ENCODE measurements around the gene HMGB3. TPM values are rescaled to one million over a fixed set of nuclear protein-coding genes. Genes with fewer than 3 reads are reported as not detected.
"Not testable (repeated sequence)": the region's sequence is repeated elsewhere in the genome, so short reads cannot be mapped to it uniquely, and the experiment has no call there.

Gene HMGB3
- 17.2 TPM for total RNA-seq

GRCh38 chrX:150982788-150983520 lies at the start of gene HMGB3:
Gene HMGB3, plus strand, starts transcription at chrX:150983335. Its CDS starts 2,265 bp downstream, at chrX:150985600.
- peak; percentile 79 for DNase-seq (ENCODE audit: low spot score)

- no peak for DNase-seq (ENCODE audit: low spot score)
Observed at GRCh38 chrX:150933945-150934350, 49.2 kb upstream of the HMGB3 start.

GRCh38 chrX:150934453-150934852 lies 48.7 kb upstream of the HMGB3 start:
- no peak for DNase-seq (ENCODE audit: low spot score)

GRCh38 chrX:150935467-150935866 lies 47.7 kb upstream of the HMGB3 start:
- no peak for DNase-seq (ENCODE audit: low spot score)

DNA sequence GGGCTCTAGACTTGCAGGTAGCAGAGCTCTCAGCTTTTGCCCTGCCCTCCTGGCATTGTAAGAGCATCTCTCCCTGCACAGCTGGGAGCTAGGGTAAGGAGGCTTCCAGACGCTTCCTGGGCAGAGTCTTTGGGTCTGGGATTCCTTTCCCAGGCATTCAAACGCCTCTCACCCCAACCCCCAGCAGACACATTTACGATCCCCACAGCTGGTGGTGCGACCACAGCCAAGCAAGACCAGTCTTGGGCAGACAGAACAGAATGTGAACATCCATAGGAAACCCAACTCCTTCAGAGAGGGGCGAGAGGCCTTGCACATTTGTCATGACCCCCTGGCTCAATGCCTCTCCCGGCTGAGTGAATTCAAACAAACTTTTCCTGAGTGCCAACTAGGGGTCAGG lies 46.6 kb upstream of the HMGB3 start:
- no peak for DNase-seq (ENCODE audit: low spot score)

- DNase-seq (ENCODE audit: low spot score), result no peak
Observed at GRCh38 chrX:150940844-150941495, 42.2 kb upstream of the HMGB3 start.

DNA sequence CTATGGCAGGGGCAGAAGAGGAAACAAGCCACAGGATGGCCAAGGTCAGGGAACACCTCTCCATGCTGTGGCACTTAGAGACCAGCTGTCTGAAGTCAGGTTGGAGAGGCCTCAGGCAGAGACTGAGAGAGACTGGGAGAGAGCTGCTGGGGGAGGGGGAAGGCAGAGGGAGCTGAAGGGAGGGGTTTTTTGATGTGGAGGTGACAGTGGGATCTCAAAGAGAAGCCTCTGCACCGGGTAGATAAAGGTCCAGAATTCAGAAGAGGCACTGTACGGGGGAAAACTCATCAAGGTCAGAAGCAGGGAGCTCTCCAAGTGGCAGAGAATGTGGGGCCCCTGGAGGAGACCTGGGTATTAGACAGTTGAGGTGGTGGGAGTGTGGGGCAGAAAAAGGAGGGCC lies 41.6 kb upstream of the HMGB3 start:
- DNase-seq (ENCODE audit: low spot score), result no peak

GRCh38 chrX:150942942-150943594 lies 40.1 kb upstream of the HMGB3 start:
- no peak for DNase-seq (ENCODE audit: low spot score)

- DNase-seq (ENCODE audit: low spot score), result no peak
Observed at GRCh38 chrX:150944233-150944632, 38.9 kb upstream of the HMGB3 start.

DNA sequence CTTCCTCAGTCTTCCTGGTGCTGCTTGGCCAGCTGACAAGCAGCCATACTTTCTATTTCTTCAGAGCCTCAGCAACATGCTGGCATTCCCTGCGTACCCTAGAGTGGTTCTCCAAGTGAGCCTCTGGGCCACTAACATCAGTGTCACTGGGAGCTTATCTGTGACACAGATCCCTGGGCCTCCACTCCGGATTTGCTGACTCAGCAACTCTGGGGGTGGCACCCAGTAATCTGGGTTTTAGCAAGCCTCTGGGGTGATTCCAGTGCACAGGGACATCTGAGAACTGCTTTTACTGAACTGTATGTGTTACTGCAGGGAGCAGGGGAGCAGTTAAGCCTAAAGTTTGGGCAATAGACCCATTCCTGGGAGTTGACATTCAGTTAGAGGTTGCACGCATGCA lies 28.2 kb upstream of the HMGB3 start:
- DNase-seq (ENCODE audit: low spot score), result no peak

DNA sequence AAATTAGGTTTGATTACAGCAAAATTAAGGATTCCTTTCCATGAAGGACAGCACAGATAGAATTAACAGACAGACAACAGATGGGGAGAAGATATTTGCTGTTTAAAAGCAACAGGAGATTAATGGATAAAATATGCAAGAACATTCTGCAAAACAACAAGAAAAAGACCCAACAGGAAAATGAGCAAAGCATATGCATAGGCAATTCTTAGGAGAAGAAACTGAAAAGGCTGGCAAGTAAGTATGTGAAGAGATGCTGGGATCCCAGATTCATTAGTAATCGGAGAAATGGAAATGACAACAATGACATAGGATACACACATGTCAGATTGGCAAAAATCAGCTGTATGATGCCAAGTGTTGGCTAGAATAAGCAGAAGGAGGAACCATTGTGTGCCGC lies 27.5 kb upstream of the HMGB3 start:
- no peak for DNase-seq (ENCODE audit: low spot score)

GRCh38 chrX:150958177-150958576 lies 25.0 kb upstream of the HMGB3 start:
- DNase-seq (ENCODE audit: low spot score), result no peak

DNA sequence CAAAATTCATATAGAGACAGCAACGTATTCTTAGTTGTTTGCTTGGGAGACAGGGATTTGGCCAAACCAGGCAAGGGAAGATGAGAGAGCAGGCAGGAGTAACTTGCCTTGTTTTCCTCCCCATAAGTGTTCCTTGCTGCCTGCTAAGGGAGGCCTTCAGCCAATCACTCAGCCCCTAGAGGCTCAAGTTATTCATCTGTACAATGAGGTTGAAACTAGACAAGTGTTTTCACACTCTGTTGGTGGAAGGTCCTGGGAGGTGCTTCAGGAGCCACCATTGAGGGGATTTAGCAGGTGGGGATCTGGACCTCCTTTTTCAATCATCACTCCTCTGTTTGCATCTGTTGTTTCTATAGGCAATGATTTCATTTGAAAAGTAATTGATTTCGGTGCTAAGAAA lies 23.6 kb upstream of the HMGB3 start:
- no peak for DNase-seq (ENCODE audit: low spot score)

DNA sequence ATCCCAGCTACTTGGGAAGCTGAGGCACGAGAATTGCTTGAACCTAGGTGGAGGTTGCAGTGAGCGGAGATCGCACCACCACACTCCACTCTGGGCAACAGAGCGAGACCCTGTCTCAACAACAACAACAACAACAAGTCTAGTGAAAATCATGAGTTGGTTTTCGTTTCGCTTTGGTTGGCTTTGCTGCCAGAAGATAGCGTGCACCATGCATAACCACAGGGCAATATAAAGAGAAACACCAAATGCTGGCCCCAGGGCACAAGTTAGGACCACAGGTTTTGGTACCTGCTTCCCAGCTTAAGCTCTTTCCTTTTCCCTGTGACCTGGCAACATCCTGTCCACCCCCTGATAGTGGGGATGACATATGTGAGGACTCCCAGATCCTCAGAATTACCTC lies 21.5 kb upstream of the HMGB3 start:
- DNase-seq (ENCODE audit: low spot score), result no peak

DNA sequence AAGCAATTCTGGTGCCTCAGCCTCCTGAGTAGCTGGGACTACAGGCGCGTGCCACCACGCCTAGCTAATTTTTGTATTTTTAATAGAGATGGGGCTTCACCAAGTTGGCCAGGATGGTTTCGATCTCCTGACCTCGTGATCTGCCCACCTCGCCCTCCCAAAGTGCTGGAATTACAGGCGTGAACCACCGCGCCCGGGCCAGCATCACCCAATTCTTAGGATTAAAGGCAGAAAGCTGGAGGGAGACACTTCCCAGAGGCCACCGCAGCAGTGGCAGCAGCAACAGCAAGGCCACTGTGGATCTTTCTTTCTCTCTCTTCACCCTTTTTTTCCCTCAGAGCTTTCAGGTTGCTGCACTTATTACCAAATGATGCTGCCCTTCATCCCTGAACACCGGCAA lies 18.7 kb upstream of the HMGB3 start:
- DNase-seq (ENCODE audit: low spot score), result not testable (repeated sequence)

GRCh38 chrX:150966235-150966634 lies 16.9 kb upstream of the HMGB3 start:
- DNase-seq (ENCODE audit: low spot score), result no peak

DNA sequence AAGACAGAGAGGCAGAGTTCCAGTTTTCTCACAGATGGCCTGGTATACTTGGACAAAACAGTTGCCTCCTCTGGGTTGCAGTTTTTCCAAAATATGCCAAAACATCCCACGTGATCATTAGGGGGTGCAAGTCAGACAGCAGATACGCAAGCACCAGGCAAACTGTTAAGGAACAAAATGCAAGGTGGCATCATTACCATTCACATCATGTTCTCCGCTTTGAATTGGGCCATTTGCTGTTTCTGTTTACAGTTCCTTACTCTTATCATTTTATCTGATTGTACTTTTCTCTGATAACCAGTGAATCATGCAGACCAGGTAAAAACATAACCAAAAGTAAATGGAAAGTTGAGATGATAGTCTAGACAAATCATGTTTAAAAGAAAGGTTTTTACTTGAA lies 16.4 kb upstream of the HMGB3 start:
- DNase-seq (ENCODE audit: low spot score), result no peak

DNA sequence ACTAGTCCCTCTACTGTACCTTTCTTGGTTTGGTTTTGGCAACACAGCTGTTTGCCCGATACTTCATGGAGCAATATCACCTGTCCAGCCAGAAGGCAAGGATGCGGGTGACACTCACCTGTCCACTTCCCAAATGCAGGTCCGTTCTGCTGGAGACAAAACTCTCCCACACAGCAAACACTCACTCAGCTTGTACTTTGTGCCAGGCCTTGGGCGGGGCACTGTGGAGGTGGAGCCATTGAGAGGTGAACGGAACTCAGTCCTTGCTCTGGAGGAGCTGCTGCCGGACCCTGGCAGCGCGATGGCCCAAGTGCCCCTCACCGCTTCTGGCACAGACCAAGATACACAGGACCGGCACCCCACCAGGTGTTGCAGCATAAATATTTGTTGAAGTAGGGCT lies 15.3 kb upstream of the HMGB3 start:
- DNase-seq (ENCODE audit: low spot score), result no peak

DNA sequence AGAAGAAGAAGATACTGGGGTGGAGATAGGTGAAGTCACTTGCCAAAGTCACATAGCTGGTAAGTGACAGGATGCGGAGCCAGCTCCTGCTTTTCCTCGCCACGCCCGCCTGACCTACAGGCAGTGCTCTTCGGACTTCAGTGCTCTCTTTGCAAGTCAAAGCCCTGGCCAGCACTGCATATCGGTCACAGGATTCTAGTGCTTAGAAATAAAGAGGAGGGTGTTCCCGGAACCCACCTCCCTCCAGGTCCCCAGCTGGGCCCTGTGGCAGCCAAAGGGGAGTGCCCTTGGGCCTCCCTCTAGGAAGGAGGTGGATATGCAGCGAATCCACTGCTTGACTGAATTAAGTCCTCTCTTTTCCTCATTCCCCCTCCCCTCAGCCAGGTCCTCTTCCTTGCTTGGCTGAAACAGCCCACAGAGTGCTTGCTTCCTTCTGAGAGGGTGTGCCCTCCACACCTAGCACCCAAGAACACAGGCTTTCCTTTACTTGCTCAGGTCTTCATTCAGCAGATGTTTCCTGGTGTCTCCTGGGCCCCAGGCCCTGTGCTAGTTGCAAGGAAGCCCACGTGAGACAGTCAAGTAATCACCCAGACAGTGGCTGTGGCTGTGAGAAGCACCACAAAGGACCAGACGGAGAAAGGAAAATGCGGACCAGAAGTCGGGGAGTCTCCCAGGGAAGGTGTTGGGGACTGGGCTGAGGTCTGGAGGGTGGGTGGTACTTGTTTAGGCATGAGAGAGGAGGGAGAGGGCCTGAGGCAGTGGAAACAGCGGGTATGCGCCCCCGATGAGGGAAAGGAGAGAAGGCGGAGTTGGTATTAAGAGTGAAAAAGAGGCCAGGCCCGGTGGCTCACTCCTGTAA lies 14.0 kb upstream of the HMGB3 start:
- no peak for DNase-seq (ENCODE audit: low spot score)

GRCh38 chrX:150972450-150972849 lies 10.7 kb upstream of the HMGB3 start:
- no peak for DNase-seq (ENCODE audit: low spot score)

- DNase-seq (ENCODE audit: low spot score), result no peak
Observed at GRCh38 chrX:150975655-150976390, 7.3 kb upstream of the HMGB3 start.

Data from ureter (tissue), 1 donor.